Measurements from ENCODE around the gene NLRP1.

GRCh38 chr17:5598457-5598856 is 14.1 kb upstream of the NLRP1 start:
- TF ChIP-seq CTCF (IDR thresholded peaks at IDR 0.05 in 2 of 3, conservative IDR thresholded peaks at IDR 0.05 in 1 of 3; ENCODE audit: control insufficient read depth in 2 of 3, extremely low read depth in 1 of 3, insufficient read depth in 1 of 3, low read depth in 3 of 3, low read length in 3 of 3) (no peak), POLR2AphosphoS5 (IDR thresholded peaks at IDR 0.05; ENCODE audit: low read length) (no peak), ZNF384 (IDR thresholded peaks at IDR 0.05; ENCODE audit: borderline replicate concordance, low read depth, low read length) (no peak), POLR2A (IDR thresholded peaks at IDR 0.05; ENCODE audit: low read depth, low read length) (no peak), BCLAF1 (IDR thresholded peaks at IDR 0.05) (no peak), CHD1 (IDR thresholded peaks at IDR 0.05; ENCODE audit: low read depth, low read length) (no peak), CUX1 (IDR thresholded peaks at IDR 0.05; ENCODE audit: insufficient replicate concordance, low read depth, low read length) (no peak)
